Measurements from ENCODE around the gene COPS9.

DNA sequence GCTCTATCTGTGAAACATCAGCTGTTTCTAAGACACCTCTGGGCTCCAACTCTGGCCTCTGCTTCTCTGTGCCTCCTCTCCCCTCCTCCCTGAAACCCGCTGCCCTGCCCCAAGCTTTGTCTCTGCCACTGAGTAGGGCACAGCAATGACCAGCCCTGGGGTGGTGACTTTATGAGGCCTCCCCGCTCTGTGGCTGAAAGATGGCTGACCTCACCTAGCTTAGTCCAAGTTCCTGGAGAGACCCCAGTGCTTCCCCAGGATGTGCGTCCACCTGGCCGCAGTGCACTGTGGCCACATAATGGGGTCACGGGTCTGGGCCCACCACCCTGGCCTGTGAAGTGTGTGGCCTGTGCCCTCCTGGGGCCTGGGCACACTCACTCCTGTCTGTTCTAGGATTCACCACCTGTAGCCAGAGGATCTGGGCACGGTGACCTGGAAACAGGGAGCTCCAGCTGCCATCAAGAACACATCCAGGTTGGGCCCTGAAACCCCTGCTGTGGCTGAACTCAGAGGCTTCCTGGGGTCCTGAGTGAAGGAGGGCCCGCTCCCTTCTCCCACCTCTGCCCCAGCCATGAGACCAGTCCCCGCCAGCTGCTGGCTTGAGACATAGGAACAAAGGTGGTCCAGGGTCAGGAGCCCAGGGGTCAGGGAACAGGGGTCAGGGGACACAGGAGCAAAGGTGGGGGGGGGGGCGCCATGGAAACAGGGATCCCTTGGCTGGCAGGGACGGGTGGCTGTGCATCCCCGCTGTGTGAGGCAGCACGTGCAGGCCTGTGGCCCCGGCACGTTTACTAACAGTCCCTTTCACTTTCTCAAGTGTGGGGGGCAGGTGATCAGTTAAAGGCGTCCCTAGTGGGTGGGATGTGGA is 33.6 kb upstream of the COPS9 start:
- no peak for TF ChIP-seq CTCF (conservative IDR thresholded peaks at IDR 0.05)
- no peak for TF ChIP-seq EZH2 (IDR thresholded peaks at IDR 0.05; ENCODE audit: low read depth)
